ENCODE results near the gene CACYBP.

GRCh38 chr1:175042650-175043049 is 42.9 kb downstream of the CACYBP start:
- TF ChIP-seq POLR2AphosphoS5 (IDR thresholded peaks at IDR 0.05): no peak
- TF ChIP-seq, protein P1, sequence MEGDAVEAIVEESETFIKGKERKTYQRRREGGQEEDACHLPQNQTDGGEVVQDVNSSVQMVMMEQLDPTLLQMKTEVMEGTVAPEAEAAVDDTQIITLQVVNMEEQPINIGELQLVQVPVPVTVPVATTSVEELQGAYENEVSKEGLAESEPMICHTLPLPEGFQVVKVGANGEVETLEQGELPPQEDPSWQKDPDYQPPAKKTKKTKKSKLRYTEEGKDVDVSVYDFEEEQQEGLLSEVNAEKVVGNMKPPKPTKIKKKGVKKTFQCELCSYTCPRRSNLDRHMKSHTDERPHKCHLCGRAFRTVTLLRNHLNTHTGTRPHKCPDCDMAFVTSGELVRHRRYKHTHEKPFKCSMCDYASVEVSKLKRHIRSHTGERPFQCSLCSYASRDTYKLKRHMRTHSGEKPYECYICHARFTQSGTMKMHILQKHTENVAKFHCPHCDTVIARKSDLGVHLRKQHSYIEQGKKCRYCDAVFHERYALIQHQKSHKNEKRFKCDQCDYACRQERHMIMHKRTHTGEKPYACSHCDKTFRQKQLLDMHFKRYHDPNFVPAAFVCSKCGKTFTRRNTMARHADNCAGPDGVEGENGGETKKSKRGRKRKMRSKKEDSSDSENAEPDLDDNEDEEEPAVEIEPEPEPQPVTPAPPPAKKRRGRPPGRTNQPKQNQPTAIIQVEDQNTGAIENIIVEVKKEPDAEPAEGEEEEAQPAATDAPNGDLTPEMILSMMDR (IDR thresholded peaks at IDR 0.05): no peak
- no peak for TF ChIP-seq EP300 (IDR thresholded peaks at IDR 0.05)
- no peak for TF ChIP-seq POLR2A (IDR thresholded peaks at IDR 0.05)

All from gastroesophageal sphincter (tissue), 3 donors.